Suprapubic skin (tissue), 4 donors: ENCODE results near the gene EPHA4.

ENCODE experiments used
- EP300 ChIP-seq: sonication (generic); formaldehyde crosslinking; IDR thresholded peaks from one replicate; pipeline ENCODE4 v1.6.1; 2017; ENCODE audit warnings: antibody characterized with exemption
- POLR2AphosphoS5 ChIP-seq, 3 donors: sonication (generic); formaldehyde crosslinking; IDR thresholded peaks; one replicate each; pipeline ENCODE4 v1.6.1; 2017; ENCODE audit warnings: antibody characterized with exemption in 3 of 3
- TF ChIP-seq, protein P1 (sequence below), 2 donors: fragments of 200-600 bp in 1 of 2; fragments of 450-650 bp in 1 of 2; sonication (generic) in 1 of 2; IDR thresholded peaks; one replicate each; pipeline ENCODE4 v1.5.1; 2016 to 2019; ENCODE audit warnings: antibody characterized with exemption in 2 of 2, mild to moderate bottlenecking in 1 of 2, moderate library complexity in 1 of 2

DNA sequence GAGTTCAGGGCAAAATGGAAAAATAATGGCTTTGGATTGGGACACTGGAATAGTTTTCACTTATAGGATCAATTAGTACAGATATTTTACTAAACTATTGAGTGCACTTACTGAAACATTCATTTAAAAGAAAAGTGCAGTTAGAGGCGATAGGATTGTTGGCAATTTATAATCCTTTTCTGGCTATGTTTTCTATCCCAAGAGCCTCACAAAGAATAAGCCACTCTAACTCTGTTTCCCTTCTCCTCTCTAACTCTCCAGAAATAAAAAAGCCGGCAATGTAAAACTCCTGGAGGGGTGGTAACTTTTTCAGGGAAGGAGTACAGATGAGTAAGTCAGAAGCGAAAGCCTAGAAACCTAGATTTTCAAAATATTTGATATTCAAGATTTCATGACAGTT, 91.3 kb downstream of the EPHA4 start:
- TF ChIP-seq, protein P1, sequence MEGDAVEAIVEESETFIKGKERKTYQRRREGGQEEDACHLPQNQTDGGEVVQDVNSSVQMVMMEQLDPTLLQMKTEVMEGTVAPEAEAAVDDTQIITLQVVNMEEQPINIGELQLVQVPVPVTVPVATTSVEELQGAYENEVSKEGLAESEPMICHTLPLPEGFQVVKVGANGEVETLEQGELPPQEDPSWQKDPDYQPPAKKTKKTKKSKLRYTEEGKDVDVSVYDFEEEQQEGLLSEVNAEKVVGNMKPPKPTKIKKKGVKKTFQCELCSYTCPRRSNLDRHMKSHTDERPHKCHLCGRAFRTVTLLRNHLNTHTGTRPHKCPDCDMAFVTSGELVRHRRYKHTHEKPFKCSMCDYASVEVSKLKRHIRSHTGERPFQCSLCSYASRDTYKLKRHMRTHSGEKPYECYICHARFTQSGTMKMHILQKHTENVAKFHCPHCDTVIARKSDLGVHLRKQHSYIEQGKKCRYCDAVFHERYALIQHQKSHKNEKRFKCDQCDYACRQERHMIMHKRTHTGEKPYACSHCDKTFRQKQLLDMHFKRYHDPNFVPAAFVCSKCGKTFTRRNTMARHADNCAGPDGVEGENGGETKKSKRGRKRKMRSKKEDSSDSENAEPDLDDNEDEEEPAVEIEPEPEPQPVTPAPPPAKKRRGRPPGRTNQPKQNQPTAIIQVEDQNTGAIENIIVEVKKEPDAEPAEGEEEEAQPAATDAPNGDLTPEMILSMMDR (IDR thresholded peaks at IDR 0.05), result no peak
- no peak for TF ChIP-seq EP300
- no peak for TF ChIP-seq POLR2AphosphoS5 (IDR thresholded peaks at IDR 0.05)
